Endothelial cell of umbilical vein (primary cell): ENCODE measurements around the gene MEF2C.

Source experiments
- POLR2A ChIP-seq: IDR thresholded peaks from 2 replicates; pipeline ENCODE4 v1.6.1; 2012; ENCODE audit warnings: low read depth, mild to moderate bottlenecking, control low read depth, low read length
- TF ChIP-seq, protein P1 (sequence below), 2 donors: IDR thresholded peaks; 1 replicate in 1 of 2; 2 replicates in 1 of 2; pipeline ENCODE4 v1.5.1; 2011; ENCODE audit warnings: low read length in 2 of 2, mild to moderate bottlenecking in 2 of 2, moderate library complexity in 2 of 2, control low read depth in 1 of 2, inconsistent platforms in 1 of 2, low read depth in 1 of 2; ENCODE audit not compliant: insufficient read depth in 1 of 2; ENCODE audit errors: extremely low read depth in 1 of 2

DNA sequence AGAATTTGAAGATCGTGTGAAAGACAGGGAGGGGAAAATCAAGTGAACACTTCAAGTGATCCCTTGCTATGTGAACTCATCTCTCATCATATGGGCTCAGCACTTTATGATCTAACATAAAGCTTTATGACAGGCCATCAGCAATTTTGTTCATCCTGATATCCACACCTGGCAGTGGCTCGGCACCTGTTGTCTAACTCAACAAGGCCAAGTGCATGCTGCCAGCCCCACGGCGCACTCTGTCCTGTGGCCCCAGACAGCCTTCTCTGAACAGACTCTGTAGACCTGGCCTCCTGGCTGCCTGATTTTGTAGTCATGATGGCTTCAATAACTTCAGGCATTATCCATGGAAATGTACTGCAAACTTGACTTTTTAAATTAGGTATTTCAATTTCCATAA, 106.3 kb downstream of the MEF2C start:
- TF ChIP-seq, protein P1, sequence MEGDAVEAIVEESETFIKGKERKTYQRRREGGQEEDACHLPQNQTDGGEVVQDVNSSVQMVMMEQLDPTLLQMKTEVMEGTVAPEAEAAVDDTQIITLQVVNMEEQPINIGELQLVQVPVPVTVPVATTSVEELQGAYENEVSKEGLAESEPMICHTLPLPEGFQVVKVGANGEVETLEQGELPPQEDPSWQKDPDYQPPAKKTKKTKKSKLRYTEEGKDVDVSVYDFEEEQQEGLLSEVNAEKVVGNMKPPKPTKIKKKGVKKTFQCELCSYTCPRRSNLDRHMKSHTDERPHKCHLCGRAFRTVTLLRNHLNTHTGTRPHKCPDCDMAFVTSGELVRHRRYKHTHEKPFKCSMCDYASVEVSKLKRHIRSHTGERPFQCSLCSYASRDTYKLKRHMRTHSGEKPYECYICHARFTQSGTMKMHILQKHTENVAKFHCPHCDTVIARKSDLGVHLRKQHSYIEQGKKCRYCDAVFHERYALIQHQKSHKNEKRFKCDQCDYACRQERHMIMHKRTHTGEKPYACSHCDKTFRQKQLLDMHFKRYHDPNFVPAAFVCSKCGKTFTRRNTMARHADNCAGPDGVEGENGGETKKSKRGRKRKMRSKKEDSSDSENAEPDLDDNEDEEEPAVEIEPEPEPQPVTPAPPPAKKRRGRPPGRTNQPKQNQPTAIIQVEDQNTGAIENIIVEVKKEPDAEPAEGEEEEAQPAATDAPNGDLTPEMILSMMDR (IDR thresholded peaks at IDR 0.05; ENCODE audit: extremely low read depth in 1 of 2, insufficient read depth in 1 of 2, low read depth in 1 of 2, low read length in 2 of 2), result no peak
- TF ChIP-seq POLR2A, result no peak
